CD14-positive monocyte (primary cell): ENCODE results near the gene FHIT. TPM values are rescaled to one million over a fixed set of nuclear protein-coding genes. Genes with fewer than 3 reads are reported as not detected.

Source experiments
- DNase-seq, 3 donors: peaks; one replicate each; pipeline ENCODE4 v3.0.0-alpha.2; 2011 to 2022
- H2AFZ ChIP-seq: 2 replicates; pipeline ENCODE4 v1.6.0; 2012; ENCODE audit warnings: mild to moderate bottlenecking, low read depth, low read length, inconsistent platforms; ENCODE audit not compliant: insufficient read depth, poor library complexity, severe bottlenecking
- H3K27ac ChIP-seq, 2 donors: 1 replicate in 1 of 2; 2 replicates in 1 of 2; pipeline ENCODE4 v1.5.1; 2012 to 2013; ENCODE audit warnings: low read length in 2 of 2, control low read depth in 1 of 2, inconsistent platforms in 1 of 2, low read depth in 1 of 2, mild to moderate bottlenecking in 1 of 2
- H3K27me3 ChIP-seq, 2 donors: one replicate each; pipeline versions ENCODE4 v1.6.0 to v1.6.1; 2011 to 2013; ENCODE audit warnings: low read length in 2 of 2; ENCODE audit not compliant: control insufficient read depth in 2 of 2, insufficient read depth in 2 of 2
- H3K36me3 ChIP-seq, 2 donors: replicated peaks in 1 of 2; 1 replicate in 1 of 2; 2 replicates in 1 of 2; pipeline versions ENCODE4 v1.5.1 to v1.6.1; 2012 to 2013; ENCODE audit warnings: low read length in 2 of 2, control low read depth in 1 of 2, inconsistent platforms in 1 of 2, mild to moderate bottlenecking in 1 of 2; ENCODE audit not compliant: insufficient read depth in 2 of 2, control insufficient read depth in 1 of 2
- H3K4me1 ChIP-seq, 2 donors: 1 replicate in 1 of 2; 2 replicates in 1 of 2; pipeline versions ENCODE4 v1.5.1 to v1.6.1; 2012 to 2013; ENCODE audit warnings: low read length in 2 of 2, control low read depth in 1 of 2, inconsistent platforms in 1 of 2, mild to moderate bottlenecking in 1 of 2, moderate library complexity in 1 of 2; ENCODE audit not compliant: insufficient read depth in 2 of 2, control insufficient read depth in 1 of 2
- H3K4me2 ChIP-seq: replicated peaks from 2 replicates; pipeline ENCODE3; 2012; ENCODE audit warnings: low read length, moderate library complexity, mild to moderate bottlenecking; ENCODE audit not compliant: poor library complexity, severe bottlenecking; ENCODE audit errors: extremely low read depth
- H3K4me3 ChIP-seq, 3 experiments: fragments of 200-600 bp in 1 of 3; sonication (generic) in 1 of 3; replicated peaks in 1 of 3; 1 replicate in 2 of 3; 2 replicates in 1 of 3; pipeline ENCODE4 v1.5.1; 2011 to 2013; ENCODE audit warnings: low read length in 3 of 3, mild to moderate bottlenecking in 3 of 3, control low read depth in 2 of 3, low read depth in 2 of 3, inconsistent platforms in 1 of 3, moderate library complexity in 1 of 3
- H3K79me2 ChIP-seq: 2 replicates; pipeline ENCODE4 v1.6.0; 2012; ENCODE audit warnings: mild to moderate bottlenecking, control low read depth, inconsistent platforms, low read length, moderate library complexity; ENCODE audit not compliant: insufficient read depth
- H3K9ac ChIP-seq: 2 replicates; pipeline ENCODE4 v1.6.0; 2017; ENCODE audit warnings: low read length, mild to moderate bottlenecking; ENCODE audit not compliant: insufficient read depth, poor library complexity, severe bottlenecking
- H3K9me3 ChIP-seq, 2 donors: replicated peaks in 1 of 2; 1 replicate in 1 of 2; 2 replicates in 1 of 2; pipeline versions ENCODE4 v1.5.1 to v1.6.1; 2012 to 2013; ENCODE audit warnings: low read length in 2 of 2, control low read depth in 1 of 2; ENCODE audit not compliant: control insufficient read depth in 1 of 2, insufficient read depth in 1 of 2
- H4K20me1 ChIP-seq: 2 replicates; pipeline ENCODE4 v1.6.0; 2012; ENCODE audit warnings: mild to moderate bottlenecking, low read length, control low read depth, moderate library complexity; ENCODE audit not compliant: insufficient read depth
- H3K27ac Mint-ChIP-seq, 7 donors: one replicate each; pipeline ENCODE4 v1.8.0; 2020; ENCODE audit warnings: mild to moderate bottlenecking in 7 of 7, mixed read lengths in 7 of 7, moderate library complexity in 6 of 7, inconsistent platforms in 2 of 7
- H3K27me3 Mint-ChIP-seq, 3 donors: one replicate each; pipeline ENCODE4 v1.8.0; 2021 to 2022; ENCODE audit warnings: low read depth in 3 of 3, mild to moderate bottlenecking in 3 of 3, mixed read lengths in 3 of 3, moderate library complexity in 3 of 3, inconsistent platforms in 1 of 3
- H3K36me3 Mint-ChIP-seq, 2 donors: one replicate each; pipeline ENCODE4 v1.8.0; 2020; ENCODE audit warnings: mixed read lengths in 2 of 2, inconsistent platforms in 1 of 2, mild to moderate bottlenecking in 1 of 2
- H3K4me1 Mint-ChIP-seq: one replicate; pipeline ENCODE4 v1.8.0; 2020; ENCODE audit warnings: mild to moderate bottlenecking, mixed read lengths
- H3K4me3 Mint-ChIP-seq, 2 donors: one replicate each; pipeline ENCODE4 v1.8.0; 2020; ENCODE audit warnings: mild to moderate bottlenecking in 2 of 2, mixed read lengths in 2 of 2, moderate library complexity in 1 of 2
- H3K9me3 Mint-ChIP-seq, 7 donors: one replicate each; pipeline ENCODE4 v1.8.0; 2020 to 2022; ENCODE audit warnings: mixed read lengths in 7 of 7, mild to moderate bottlenecking in 6 of 7, moderate library complexity in 6 of 7, inconsistent platforms in 2 of 7
- CTCF ChIP-seq: fragments of 200-600 bp; IDR thresholded peaks from one replicate; pipeline ENCODE4 v1.8.0; 2022; ENCODE audit warnings: antibody characterized with exemption, mild to moderate bottlenecking
- WGBS: methylation state at CpG from one replicate; pipeline ENCODE4 v1.1.5; 2013; ENCODE audit warnings: missing lambda C conversion rate; ENCODE audit not compliant: insufficient coverage; 5-methylcytosine and 5-hydroxymethylcytosine counted together
- intact Hi-C, 2 donors: fragments of 100-400 bp; cut with micrococcal nuclease; formaldehyde crosslinking; loops; one replicate each; pipeline versions ENCODE4 v1.15.0 to v1.15.1; 2023
- polyA plus RNA-seq, 3 donors: library from polyadenylated mRNA; depleted of rRNA in 1 of 3; unstranded in 2 of 3; stranded (reverse) in 1 of 3; fragments of 300-500 nt in 2 of 3; fragments of >200 nt in 1 of 3; fragmentation: Illumina TruSeq in 2 of 3; gene quantifications; 1 replicate in 2 of 3; 2 replicates in 1 of 3; pipeline ENCODE4 v1.2.3, GENCODE V29; 2012 to 2021

The FHIT gene
- polyA plus RNA-seq, 3 donors, result 1.7 to 3.4 (median 3.2) TPM

GRCh38 chr3:61008998-61009380 is 242.3 kb downstream of the FHIT start:
- Histone ChIP-seq H3K27ac (peak overlapping the region; percentile 41 to 88), H3K9me3 (no peaks in the 10 kb centered on the region), H3K4me3 (peak overlapping the region in 1 of 3 experiments; percentile 37), H2AFZ (peak overlapping the region; percentile 62), H3K4me2 (peak overlapping the region; percentile 59), H3K36me3 (no peaks in the 10 kb centered on the region), H4K20me1 (no peaks in the 10 kb centered on the region), H3K27me3 (no peaks in the 10 kb centered on the region), H3K4me1 (peaks cover 18 to 21% of the 10 kb centered on the region in 2 donors), H3K79me2 (no peaks in the 10 kb centered on the region), H3K9ac (peak overlapping the region; percentile 48)
- peak; percentile 78 to 88 (median 86) for DNase-seq
- intact Hi-C loops, result no loop called here
- TF ChIP-seq CTCF, result no peak
- WGBS, result 0% methylated on average over 2 of the region's 5 CpGs
- peak overlapping the region in 1 of 2 donors; percentile 76 for H3K4me3 Mint-ChIP-seq
- peaks cover 0 to 2% of the 10 kb centered on the region in 2 donors for H3K36me3 Mint-ChIP-seq
- no peaks in the 10 kb centered on the region for H3K27me3 Mint-ChIP-seq
- H3K4me1 Mint-ChIP-seq, result peaks cover 22% of the 10 kb centered on the region
- peak overlapping the region; percentile 92 to 97 (median 95) for H3K27ac Mint-ChIP-seq
- H3K9me3 Mint-ChIP-seq, result peaks cover 0 to 6% (median 2%) of the 10 kb centered on the region in 7 donors

DNA sequence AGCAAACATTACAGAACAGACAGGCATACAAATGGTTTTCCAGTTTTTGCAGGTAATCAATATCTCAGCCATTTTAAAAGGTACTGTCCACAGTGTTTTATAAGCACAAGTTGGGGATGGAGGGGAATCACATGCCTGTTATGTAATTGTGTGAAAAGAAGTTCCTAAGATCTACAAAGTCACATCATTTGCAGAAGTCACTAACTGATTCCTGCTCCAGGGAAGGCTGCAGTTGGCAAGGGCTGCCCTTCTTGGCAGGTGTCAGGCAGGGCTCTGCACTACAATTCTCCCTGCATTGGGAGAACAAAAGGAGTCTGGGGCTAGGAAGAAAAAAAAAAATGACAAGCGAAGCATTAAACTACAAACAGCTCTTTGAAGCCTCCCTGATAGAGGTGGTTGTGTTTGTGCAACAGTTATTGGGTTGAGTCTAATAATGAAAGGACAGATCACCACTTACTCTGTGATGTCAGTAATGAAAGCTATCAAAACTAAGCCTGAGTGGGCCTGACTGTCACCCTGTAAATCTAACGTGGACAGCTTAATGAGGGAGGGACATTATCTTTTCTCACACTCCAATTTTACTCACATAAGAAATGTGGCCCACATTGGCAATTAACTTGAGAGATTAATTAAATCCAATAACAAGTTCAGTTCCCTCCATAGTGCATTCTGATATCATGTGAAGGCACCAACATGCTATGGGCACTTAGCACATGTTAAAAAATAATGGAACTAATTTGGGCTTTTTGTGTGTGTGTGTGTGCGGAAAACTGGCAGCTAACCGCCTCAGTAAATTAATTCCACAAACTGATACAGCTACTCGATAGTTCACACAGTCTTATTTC is 242.9 kb downstream of the FHIT start:
- intact Hi-C loops, result no loop called here
- H3K9me3 ChIP-seq, result no peaks in the 10 kb centered on the region
- DNase-seq, result peak; percentile 23 to 46 (median 27)
- no peaks in the 10 kb centered on the region for H3K79me2 ChIP-seq
- Mint-ChIP-seq H3K36me3 (peaks cover 0 to 2% of the 10 kb centered on the region in 2 donors), H3K27me3 (no peaks in the 10 kb centered on the region), H3K27ac (peak overlapping the region; percentile 92 to 97 (median 95)), H3K4me3 (no peak overlapping the region), H3K4me1 (peaks cover 22% of the 10 kb centered on the region), H3K9me3 (peaks cover 0 to 6% (median 2%) of the 10 kb centered on the region in 7 donors)
- no peak for TF ChIP-seq CTCF
- H2AFZ ChIP-seq, result peak overlapping the region; percentile 62
- no peaks in the 10 kb centered on the region for H3K36me3 ChIP-seq
- H3K27ac ChIP-seq, result peak overlapping the region; percentile 48 to 88
- no peaks in the 10 kb centered on the region for H3K27me3 ChIP-seq
- 80% methylated on average over 1 of the region's 5 CpGs for WGBS
- H3K9ac ChIP-seq, result peak overlapping the region; percentile 48
- peak overlapping the region in 1 of 3 experiments; percentile 37 for H3K4me3 ChIP-seq
- H3K4me1 ChIP-seq, result peaks cover 18 to 21% of the 10 kb centered on the region in 2 donors
- no peaks in the 10 kb centered on the region for H4K20me1 ChIP-seq
- H3K4me2 ChIP-seq, result peak overlapping the region; percentile 59
